Nephron progenitor cell (in vitro differentiated cells): ENCODE results near the gene ARHGEF17.

Experiments used
- DNase-seq: peaks from one replicate; pipeline ENCODE4 v3.0.0; 2021
- H3K27ac Mint-ChIP-seq: 2 replicates; pipeline ENCODE4 v1.8.0; 2021; ENCODE audit warnings: mild to moderate bottlenecking, moderate library complexity, mixed read lengths
- H3K27me3 Mint-ChIP-seq: 2 replicates; pipeline ENCODE4 v1.8.0; 2021; ENCODE audit warnings: mild to moderate bottlenecking, low read depth, mixed read lengths; ENCODE audit not compliant: poor library complexity
- H3K36me3 Mint-ChIP-seq: 2 replicates; pipeline ENCODE4 v1.8.0; 2021; ENCODE audit warnings: low read depth, mixed read lengths
- H3K4me1 Mint-ChIP-seq: 2 replicates; pipeline ENCODE4 v1.8.0; 2021; ENCODE audit warnings: mixed read lengths
- H3K4me3 Mint-ChIP-seq: 2 replicates; pipeline ENCODE4 v1.8.0; 2021; ENCODE audit warnings: mild to moderate bottlenecking, moderate library complexity, mixed read lengths
- H3K9me3 Mint-ChIP-seq: 2 replicates; pipeline ENCODE4 v1.8.0; 2021; ENCODE audit warnings: mild to moderate bottlenecking, moderate library complexity, mixed read lengths
- CTCF ChIP-seq: fragments of 200-600 bp; sonication (generic); IDR thresholded peaks from 2 replicates; pipeline ENCODE4 v1.5.0; 2021; ENCODE audit warnings: antibody characterized with exemption

The ARHGEF17 gene

GRCh38 chr11:73322382-73323306 is 14.6 kb downstream of the ARHGEF17 start:
- peaks cover 26% of the 10 kb centered on the region for H3K36me3 Mint-ChIP-seq
- no peak for DNase-seq
- peak overlapping the region; percentile 58 for H3K4me3 Mint-ChIP-seq
- peaks cover 94% of the 10 kb centered on the region for H3K4me1 Mint-ChIP-seq
- peak overlapping the region; percentile 99 for H3K27ac Mint-ChIP-seq
- H3K27me3 Mint-ChIP-seq = peaks cover 8% of the 10 kb centered on the region
- H3K9me3 Mint-ChIP-seq = no peaks in the 10 kb centered on the region
- no peak for TF ChIP-seq CTCF

GRCh38 chr11:73323464-73323863 is 15.4 kb downstream of the ARHGEF17 start:
- DNase-seq = peak; percentile 77
- H3K27ac Mint-ChIP-seq = peak overlapping the region; percentile 82
- H3K4me1 Mint-ChIP-seq = peaks cover 94% of the 10 kb centered on the region
- peaks cover 22% of the 10 kb centered on the region for H3K36me3 Mint-ChIP-seq
- peaks cover 6% of the 10 kb centered on the region for H3K27me3 Mint-ChIP-seq
- peak overlapping the region; percentile 55 for H3K4me3 Mint-ChIP-seq
- H3K9me3 Mint-ChIP-seq = no peaks in the 10 kb centered on the region
- TF ChIP-seq CTCF = no peak

DNA sequence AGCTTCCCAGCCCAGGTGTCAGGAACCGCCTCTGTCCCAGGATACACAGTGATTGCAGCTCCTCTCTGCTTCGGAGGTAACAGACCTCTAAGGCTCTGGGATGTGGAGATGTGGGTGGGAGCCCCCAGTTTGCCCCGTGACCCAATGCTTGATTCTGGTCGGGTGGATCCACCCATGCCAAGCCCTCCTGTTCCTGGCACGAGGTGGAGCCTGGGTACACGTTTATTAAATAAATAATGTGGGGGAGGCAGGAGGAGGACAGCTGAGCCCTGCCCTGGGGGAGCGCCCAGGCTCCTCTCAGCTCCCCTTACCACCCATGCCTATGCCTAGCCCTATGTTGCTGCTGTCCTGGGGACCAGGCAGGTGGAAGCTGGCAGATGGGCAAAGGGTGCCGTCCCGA is 16.0 kb downstream of the ARHGEF17 start:
- Mint-ChIP-seq H3K4me1 (peaks cover 95% of the 10 kb centered on the region), H3K4me3 (peak overlapping the region; percentile 55), H3K27me3 (peaks cover 3% of the 10 kb centered on the region), H3K9me3 (no peaks in the 10 kb centered on the region), H3K36me3 (peaks cover 17% of the 10 kb centered on the region), H3K27ac (peak overlapping the region; percentile 82)
- DNase-seq = no peak
- TF ChIP-seq CTCF = no peak

DNA sequence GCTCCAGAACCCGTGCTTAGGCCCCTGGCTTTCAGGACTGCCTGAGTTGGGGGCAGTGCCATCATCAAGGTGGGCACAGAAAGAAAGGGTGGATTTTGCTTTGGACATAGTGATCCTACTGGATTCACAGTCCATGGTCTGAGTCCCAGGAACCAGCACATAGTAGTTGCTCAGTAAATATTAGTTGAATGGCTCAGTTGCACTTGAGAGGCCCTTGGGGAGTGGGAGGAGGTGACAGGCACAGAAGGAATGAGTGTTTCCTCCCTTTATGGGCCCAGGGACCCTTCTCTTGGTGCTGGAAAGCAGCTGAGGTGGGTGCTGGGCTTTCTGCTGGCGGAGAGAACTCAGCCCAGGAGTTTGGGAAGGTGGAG is 16.6 kb downstream of the ARHGEF17 start:
- no peak for DNase-seq
- peaks cover 11% of the 10 kb centered on the region for H3K36me3 Mint-ChIP-seq
- no peaks in the 10 kb centered on the region for H3K9me3 Mint-ChIP-seq
- TF ChIP-seq CTCF = no peak
- peak overlapping the region; percentile 82 for H3K27ac Mint-ChIP-seq
- H3K4me3 Mint-ChIP-seq = no peak overlapping the region
- H3K4me1 Mint-ChIP-seq = peaks cover 95% of the 10 kb centered on the region
- H3K27me3 Mint-ChIP-seq = peaks cover under 1% of the 10 kb centered on the region

- DNase-seq = no peak
These were observed 17.2 kb downstream of the ARHGEF17 start for GRCh38 chr11:73325036-73325981.

More at GRCh38 chr11:73325036-73325981, 17.2 kb downstream of the ARHGEF17 start:
- Mint-ChIP-seq H3K27ac (peak overlapping the region; percentile 82), H3K4me1 (peaks cover 95% of the 10 kb centered on the region), H3K27me3 (no peaks in the 10 kb centered on the region), H3K9me3 (no peaks in the 10 kb centered on the region), H3K4me3 (peak overlapping the region; percentile 37), H3K36me3 (peaks cover 8% of the 10 kb centered on the region)
- no peak for TF ChIP-seq CTCF
